ENCODE data around the gene SULT1E1.
"Not testable (repeated sequence)": the region's sequence is repeated elsewhere in the genome, so short reads cannot be mapped to it uniquely, and the experiment has no call there.

SULT1E1 gene

DNA sequence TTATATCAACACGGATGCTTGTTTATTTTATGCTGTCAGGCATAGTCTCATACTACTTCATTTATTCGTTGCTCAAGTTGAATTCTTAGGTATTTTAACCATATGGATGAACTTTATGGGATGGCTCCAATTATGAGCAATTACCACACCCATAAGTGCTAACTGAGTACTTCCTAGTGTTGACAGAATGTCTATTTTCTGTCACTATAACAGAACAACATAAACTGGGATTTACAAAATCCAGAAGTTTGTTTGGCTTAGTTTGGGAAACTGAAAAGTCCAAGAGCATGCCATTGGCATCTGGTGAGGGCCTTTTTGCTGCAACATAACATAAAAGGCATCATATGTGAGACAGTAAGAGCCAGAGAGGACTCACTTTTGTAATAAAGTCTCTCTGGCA lies 21.0 kb downstream of the SULT1E1 start:
- no peak for DNase-seq

- no peak for DNase-seq
Observed at GRCh38 chr4:69836287-69836686, 23.7 kb downstream of the SULT1E1 start.

GRCh38 chr4:69835766-69836165 lies 24.2 kb downstream of the SULT1E1 start:
- DNase-seq = no peak

- DNase-seq = no peak
Observed at GRCh38 chr4:69833251-69833650, 26.7 kb downstream of the SULT1E1 start.

- no peak for DNase-seq
Observed at GRCh38 chr4:69832326-69833030, 27.5 kb downstream of the SULT1E1 start.

- no peak for DNase-seq
Observed at GRCh38 chr4:69831646-69832325, 28.2 kb downstream of the SULT1E1 start.

DNA sequence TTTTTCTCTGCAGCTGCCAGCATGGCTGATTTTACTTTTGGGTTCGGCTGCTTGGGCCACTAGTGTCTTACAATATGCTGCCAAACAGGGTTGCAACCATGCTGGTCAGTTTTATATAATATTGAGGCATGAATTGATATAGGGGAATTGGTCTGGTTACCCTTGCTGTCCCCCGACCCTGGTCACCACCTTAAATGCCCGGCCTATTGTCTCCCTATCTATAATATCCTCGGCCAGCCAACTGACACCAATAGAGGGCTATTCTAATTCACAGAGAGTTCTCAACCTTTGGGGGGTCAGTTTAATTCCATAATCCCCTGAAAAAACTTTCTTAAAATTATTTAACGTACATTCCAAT lies 28.7 kb downstream of the SULT1E1 start:
- DNase-seq = no peak

GRCh38 chr4:69830560-69831269 lies 29.2 kb downstream of the SULT1E1 start:
- DNase-seq = peak; percentile 73

DNA sequence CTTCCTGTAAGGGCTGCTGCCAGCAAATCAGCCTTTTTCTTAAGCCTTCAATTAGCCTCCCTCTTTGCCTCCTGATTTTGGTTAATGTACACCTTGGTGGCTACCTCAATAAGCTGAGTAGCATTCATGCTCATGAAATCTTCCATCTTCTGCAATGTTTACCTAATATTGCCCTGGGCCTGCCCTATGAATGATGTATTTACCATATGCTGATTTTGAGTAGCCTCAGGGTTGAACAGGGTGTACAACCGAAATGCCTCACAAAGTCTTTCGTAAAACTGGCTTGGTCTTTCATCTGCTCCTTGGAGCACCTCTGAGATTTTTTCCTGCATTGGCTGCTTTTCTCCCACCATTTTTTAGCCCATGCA lies 29.8 kb downstream of the SULT1E1 start:
- no peak for DNase-seq

DNA sequence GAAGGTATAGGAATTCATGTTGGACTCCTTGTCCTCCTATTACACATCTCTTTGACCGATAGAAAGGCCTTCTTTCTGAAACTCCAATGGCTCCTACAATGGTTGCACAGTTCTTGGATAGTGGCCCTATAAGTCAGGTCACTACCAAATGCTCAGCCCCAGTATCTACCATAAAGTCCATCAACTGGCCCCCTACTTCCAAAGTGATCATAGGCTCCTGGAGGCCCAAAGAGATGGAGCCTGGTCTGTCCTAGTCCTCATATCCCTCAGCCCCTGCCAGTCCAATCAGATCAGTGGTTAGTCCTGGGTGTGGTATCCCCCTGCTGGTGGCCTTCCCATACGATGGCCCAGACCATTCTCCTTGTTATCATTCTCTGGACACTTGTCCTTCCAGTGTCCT lies 30.3 kb downstream of the SULT1E1 start:
- no peak for DNase-seq

DNA sequence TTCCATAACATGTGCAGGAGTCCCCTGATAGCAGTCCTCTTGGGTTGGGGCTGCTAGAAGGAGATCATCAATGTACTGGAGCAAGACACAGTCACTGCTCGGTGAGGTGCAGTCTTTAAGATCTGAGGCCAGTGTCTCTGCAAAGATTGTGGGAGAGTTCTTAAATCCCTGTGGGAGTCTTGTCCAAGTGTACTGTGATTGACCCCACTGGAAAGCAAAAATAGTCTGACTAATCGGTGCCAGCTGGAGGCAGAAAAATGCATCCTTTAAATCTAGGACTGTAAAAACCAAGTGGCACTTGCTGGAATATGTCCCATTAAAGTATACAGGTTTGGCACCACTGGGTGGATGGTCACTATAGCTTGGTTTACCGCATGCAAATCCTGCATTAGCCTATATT lies 31.1 kb downstream of the SULT1E1 start:
- DNase-seq = no peak

GRCh38 chr4:69825056-69825455 lies 34.9 kb downstream of the SULT1E1 start:
- not testable (repeated sequence) for DNase-seq

GRCh38 chr4:69823481-69824186 lies 36.3 kb downstream of the SULT1E1 start:
- peak; percentile 68 for DNase-seq

DNA sequence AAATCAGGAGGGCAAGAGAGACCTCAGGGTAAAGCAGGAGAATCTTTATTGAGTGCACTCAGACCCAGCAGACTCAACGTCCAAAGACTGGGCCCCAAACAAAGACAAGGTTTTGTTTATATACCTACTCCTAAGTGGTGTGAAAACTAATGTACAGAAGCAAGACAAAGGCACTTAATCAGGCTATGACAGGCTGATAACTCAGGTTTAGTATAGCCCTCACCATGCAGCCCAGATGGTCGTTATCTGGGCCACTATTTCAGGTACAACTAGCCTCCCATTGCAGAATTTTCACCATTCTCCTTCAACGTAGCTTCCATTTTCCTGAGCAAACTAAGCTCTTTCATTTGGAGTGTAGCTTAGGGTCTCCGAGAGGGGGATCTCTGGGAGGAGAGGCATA lies 36.9 kb downstream of the SULT1E1 start:
- no peak for DNase-seq

GRCh38 chr4:69822198-69822597 lies 37.7 kb downstream of the SULT1E1 start:
- no peak for DNase-seq

DNA sequence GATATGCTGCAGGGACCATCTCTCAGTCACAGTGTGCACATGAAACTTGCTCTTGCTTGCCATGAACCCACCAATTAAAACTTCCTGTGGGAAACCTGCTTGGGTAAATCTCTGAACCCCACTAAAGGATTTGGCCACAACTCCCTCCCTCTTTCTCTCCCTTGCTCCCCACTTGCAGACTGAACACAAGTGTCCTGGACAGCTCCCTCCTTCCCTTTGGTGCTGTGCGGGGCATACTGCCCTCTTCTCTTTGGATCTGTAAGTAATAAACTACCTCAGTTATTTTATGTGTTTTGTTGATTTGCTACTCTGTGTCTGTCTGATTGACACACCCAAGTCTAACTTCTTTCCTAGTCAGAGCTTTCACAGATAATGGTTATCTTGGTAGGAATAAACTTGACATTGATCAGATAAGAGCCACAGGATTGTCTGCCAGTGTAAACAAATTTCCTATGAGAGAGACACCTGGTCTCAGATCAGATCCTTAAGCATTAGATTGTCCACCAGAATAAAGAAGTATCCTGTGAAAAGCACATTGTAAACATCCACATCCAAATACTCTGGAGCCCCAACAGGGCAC lies 41.8 kb downstream of the SULT1E1 start:
- DNase-seq = no peak

GRCh38 chr4:69816236-69816635 lies 43.7 kb downstream of the SULT1E1 start:
- DNase-seq = no peak

GRCh38 chr4:69813628-69814027 lies 46.3 kb downstream of the SULT1E1 start:
- DNase-seq = no peak

- no peak for DNase-seq
Observed at GRCh38 chr4:69811166-69811565, 48.8 kb downstream of the SULT1E1 start.

- no peak for DNase-seq
Observed at GRCh38 chr4:69800599-69800998, 59.3 kb downstream of the SULT1E1 start.

- no peak for DNase-seq
Observed at GRCh38 chr4:69799337-69799736, 60.6 kb downstream of the SULT1E1 start.

DNA sequence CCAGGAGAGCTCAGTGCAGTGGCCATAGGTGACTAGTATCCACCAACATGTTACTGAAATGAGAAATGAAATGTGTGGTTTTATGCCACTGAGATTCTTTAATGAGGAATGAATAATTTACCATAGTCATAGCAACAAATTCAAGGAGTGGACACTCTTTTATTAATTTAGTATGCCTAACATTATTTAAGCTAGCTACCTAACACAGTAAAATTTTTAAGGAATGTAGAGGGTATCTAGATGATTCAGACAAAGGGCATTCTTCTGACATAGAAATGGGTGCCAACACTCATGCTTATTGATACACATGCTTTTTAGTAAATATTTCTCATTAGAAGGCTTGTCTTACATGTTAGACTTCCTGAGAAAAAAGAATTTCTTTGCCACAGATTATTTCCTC lies 66.2 kb downstream of the SULT1E1 start:
- DNase-seq = no peak
